ENCODE data around the gene BRF1. TPM values are rescaled to one million over a fixed set of nuclear protein-coding genes. Genes with fewer than 3 reads are reported as not detected.
"Not testable (repeated sequence)": the region's sequence is repeated elsewhere in the genome, so short reads cannot be mapped to it uniquely, and the experiment has no call there.

Gene BRF1
- total RNA-seq, 2 experiments from 2014 or later: 39.0 to 50.9 TPM

- Mint-ChIP-seq H3K4me3 (no peak overlapping the region), H3K36me3 (ENCODE audit: low read depth) (peaks cover 14% of the 10 kb centered on the region), H3K9me3 (peaks cover 2% of the 10 kb centered on the region), H3K27ac (peak overlapping the region; percentile 89), H3K27me3 (no peaks in the 10 kb centered on the region), H3K4me1 (peaks cover 42% of the 10 kb centered on the region)
- ChIA-PET CTCF (interaction anchor here (1.3 kb wide), 1 partner anchor 213 kb away, joined by 3 read pairs; no protein-coding TSS in a partner anchor), POLR2A (no interaction called here)
- DNase-seq: no peak
Observed at GRCh38 chr14:105304565-105304964, 3.8 kb upstream of the BRF1 start.

DNA sequence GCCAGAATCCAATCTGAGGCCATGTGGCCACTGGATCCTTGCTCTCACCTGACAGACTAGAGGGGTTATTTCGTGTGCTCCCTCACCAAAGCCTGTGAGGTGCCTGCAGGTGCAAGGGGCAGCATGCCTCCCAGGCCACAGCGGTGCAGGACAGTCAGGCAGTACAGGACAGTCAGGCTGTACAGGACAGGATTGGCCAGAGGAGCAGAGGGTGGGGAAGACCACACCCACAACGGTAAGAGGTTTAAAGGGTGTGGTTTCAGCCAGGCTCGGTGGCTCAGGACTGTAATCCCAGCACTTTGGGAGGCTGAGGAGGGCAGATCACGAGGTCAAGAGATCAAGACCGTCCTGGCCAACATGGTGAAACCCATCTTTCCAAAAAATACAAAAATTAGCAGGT is 3.1 kb upstream of the BRF1 start:
- CTCF ChIA-PET: no interaction called here
- peaks cover 17% of the 10 kb centered on the region for H3K36me3 Mint-ChIP-seq (ENCODE audit: low read depth)
- POLR2A ChIA-PET: no interaction called here
- H3K27me3 Mint-ChIP-seq: no peaks in the 10 kb centered on the region
- no peak overlapping the region for H3K4me3 Mint-ChIP-seq
- no peak overlapping the region for H3K27ac Mint-ChIP-seq
- no peak for DNase-seq
- H3K4me1 Mint-ChIP-seq: peaks cover 48% of the 10 kb centered on the region
- H3K9me3 Mint-ChIP-seq: peaks cover 2% of the 10 kb centered on the region

DNA sequence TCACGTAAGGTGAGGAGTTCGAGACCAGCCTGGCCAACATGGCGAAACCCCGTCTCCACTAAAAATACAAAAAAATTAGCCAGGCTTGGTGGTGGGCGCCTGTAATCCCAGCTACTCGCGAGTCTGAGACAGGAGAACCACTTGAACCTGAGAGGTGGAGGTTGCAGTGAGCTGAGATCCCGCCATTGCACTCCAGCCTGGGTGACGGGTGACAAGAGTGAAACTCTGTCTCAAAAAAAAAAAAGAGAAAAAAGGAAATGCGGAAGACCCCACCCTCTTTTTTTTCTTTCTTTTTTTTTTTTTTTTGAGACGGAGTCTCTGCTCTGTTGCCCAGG is 1.1 kb upstream of the BRF1 start:
- POLR2A ChIA-PET: not testable (repeated sequence)
- H3K27ac Mint-ChIP-seq: peak overlapping the region; percentile 94

GRCh38 chr14:105301103-105301914 is 508 bp upstream of the BRF1 start:
- no peaks in the 10 kb centered on the region for H3K9me3 Mint-ChIP-seq
- H3K27me3 Mint-ChIP-seq: no peaks in the 10 kb centered on the region
- peak; percentile 98 for DNase-seq
- peak overlapping the region; percentile 94 for H3K27ac Mint-ChIP-seq
- POLR2A ChIA-PET: interaction anchor here (0.7 to 1.3 kb wide), 3 partner anchors 9 to 180 kb away, joined by 3 to 7 read pairs (median 3); partner anchors contain the start of gene PACS2
- peak overlapping the region; percentile 90 for H3K4me3 Mint-ChIP-seq
- CTCF ChIA-PET: interaction anchor here (0.8 to 1.4 kb wide), 8 partner anchors 10 to 255 kb away, joined by 3 to 6 read pairs (median 4); partner anchors contain the start of gene PACS2
- peaks cover 15% of the 10 kb centered on the region for H3K36me3 Mint-ChIP-seq (ENCODE audit: low read depth)
- peaks cover 57% of the 10 kb centered on the region for H3K4me1 Mint-ChIP-seq

More for the DNA sequence above, 1.1 kb upstream of the BRF1 start:
- Mint-ChIP-seq H3K4me1 (peaks cover 57% of the 10 kb centered on the region), H3K4me3 (peak overlapping the region; percentile 90), H3K36me3 (ENCODE audit: low read depth) (peaks cover 15% of the 10 kb centered on the region)
- CTCF ChIA-PET: interaction anchor here (0.8 to 1.4 kb wide), 2 partner anchors 109 to 256 kb away, joined by 4 to 6 read pairs; no protein-coding TSS in a partner anchor
- not testable (repeated sequence) for H3K27me3 Mint-ChIP-seq, H3K9me3 Mint-ChIP-seq, DNase-seq

GRCh38 chr14:105299654-105300541 is 903 bp downstream of the BRF1 start:
- Mint-ChIP-seq H3K27ac (peak overlapping the region; percentile 91), H3K9me3 (no peaks in the 10 kb centered on the region), H3K4me1 (peaks cover 50% of the 10 kb centered on the region), H3K4me3 (peak overlapping the region; percentile 83), H3K36me3 (ENCODE audit: low read depth) (peaks cover 16% of the 10 kb centered on the region), H3K27me3 (no peaks in the 10 kb centered on the region)
- ChIA-PET POLR2A (no interaction called here), CTCF (interaction anchor here (1.4 kb wide), 1 partner anchor 51 kb away, joined by 3 read pairs; no protein-coding TSS in a partner anchor)
- DNase-seq: peak; percentile 24

- H3K27ac Mint-ChIP-seq, POLR2A ChIA-PET, CTCF ChIA-PET, H3K27me3 Mint-ChIP-seq, H3K9me3 Mint-ChIP-seq, DNase-seq, H3K4me3 Mint-ChIP-seq: not testable (repeated sequence)
- Mint-ChIP-seq H3K36me3 (ENCODE audit: low read depth) (peaks cover 14% of the 10 kb centered on the region), H3K4me1 (peaks cover 55% of the 10 kb centered on the region)
Observed at GRCh38 chr14:105297311-105297710, 3.5 kb downstream of the BRF1 start.

DNA sequence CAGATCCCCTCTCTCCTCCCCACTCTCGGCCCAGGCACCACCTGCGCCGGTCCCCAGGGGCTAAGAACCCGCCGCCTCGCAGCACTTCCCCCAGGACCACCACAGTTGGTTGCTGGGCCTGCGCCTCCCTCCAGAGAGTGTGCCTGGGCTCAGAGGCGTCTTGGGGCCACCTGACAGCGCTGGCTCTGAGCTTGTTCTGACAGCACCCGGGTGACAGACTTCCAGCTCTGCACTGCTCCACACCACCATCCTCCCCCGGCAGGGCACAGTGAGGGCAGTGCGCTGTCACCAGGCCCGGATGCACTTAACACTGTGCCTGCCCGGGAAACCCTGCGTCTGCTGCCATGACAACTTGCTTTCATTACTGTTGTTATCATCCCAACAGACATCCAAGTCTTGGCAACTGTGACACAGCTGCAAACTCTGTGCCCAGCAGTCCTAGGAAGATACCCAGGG is 6.6 kb downstream of the BRF1 start:
- no peaks in the 10 kb centered on the region for H3K27me3 Mint-ChIP-seq
- CTCF ChIA-PET: interaction anchor here (1.6 to 1.7 kb wide), 2 partner anchors 14 to 34 kb away, joined by 3 to 4 read pairs; no protein-coding TSS in a partner anchor
- H3K36me3 Mint-ChIP-seq (ENCODE audit: low read depth): peaks cover 8% of the 10 kb centered on the region
- peak overlapping the region; percentile 88 for H3K27ac Mint-ChIP-seq
- DNase-seq: peak; percentile 91
- H3K4me1 Mint-ChIP-seq: peaks cover 62% of the 10 kb centered on the region
- POLR2A ChIA-PET: interaction anchor here (0.6 to 1.0 kb wide), 2 partner anchors 20 to 195 kb away, joined by 3 to 4 read pairs; partner anchors contain the start of gene PACS2
- no peaks in the 10 kb centered on the region for H3K9me3 Mint-ChIP-seq
- peak overlapping the region; percentile 66 for H3K4me3 Mint-ChIP-seq

- ChIA-PET POLR2A (interaction anchor here (0.7 kb wide), 1 partner anchor 8 kb away, joined by 7 read pairs; the partner anchor contains the start of gene BRF1), CTCF (interaction anchor here (1.2 to 1.7 kb wide), 4 partner anchors 13 to 203 kb away, joined by 3 to 4 read pairs (median 4); partner anchors contain the start of gene BTBD6)
- Mint-ChIP-seq H3K4me3 (peak overlapping the region; percentile 66), H3K27ac (peak overlapping the region; percentile 88), H3K27me3 (no peaks in the 10 kb centered on the region), H3K36me3 (ENCODE audit: low read depth) (peaks cover 5% of the 10 kb centered on the region), H3K9me3 (no peaks in the 10 kb centered on the region), H3K4me1 (peaks cover 55% of the 10 kb centered on the region)
- DNase-seq: peak; percentile 57
Observed at GRCh38 chr14:105292826-105293711, 7.7 kb downstream of the BRF1 start.

- H3K4me1 Mint-ChIP-seq: peaks cover 51% of the 10 kb centered on the region
- no peak for DNase-seq
- H3K27ac Mint-ChIP-seq: peak overlapping the region; percentile 69
- no peaks in the 10 kb centered on the region for H3K9me3 Mint-ChIP-seq
- H3K27me3 Mint-ChIP-seq: no peaks in the 10 kb centered on the region
- POLR2A ChIA-PET: no interaction called here
- CTCF ChIA-PET: interaction anchor here (0.6 kb wide), 1 partner anchor 42 kb away, joined by 3 read pairs; the partner anchor contains the start of gene BTBD6
- no peak overlapping the region for H3K4me3 Mint-ChIP-seq
- peaks cover 4% of the 10 kb centered on the region for H3K36me3 Mint-ChIP-seq (ENCODE audit: low read depth)
Observed at GRCh38 chr14:105290621-105291346, 10.0 kb downstream of the BRF1 start.

DNA sequence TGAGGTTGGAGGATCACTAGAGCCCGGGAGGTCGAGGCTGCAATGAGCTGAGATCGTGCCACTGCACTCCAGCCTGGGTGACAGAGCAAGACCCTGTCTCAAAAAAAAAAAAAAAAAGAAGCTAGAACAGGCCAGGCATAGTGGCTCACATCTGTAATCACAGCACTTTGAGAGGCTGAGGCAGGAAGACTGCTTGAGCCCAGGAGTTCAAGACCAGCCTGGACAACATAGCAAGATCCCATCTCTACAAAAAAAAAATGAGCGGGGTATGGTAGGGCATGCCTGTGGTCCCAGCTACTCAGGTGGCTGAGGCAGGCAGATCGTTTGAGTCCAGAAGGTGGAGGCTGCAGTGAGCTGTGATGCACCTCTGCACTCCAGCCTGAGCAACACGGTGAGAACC is 11.9 kb downstream of the BRF1 start:
- Mint-ChIP-seq H3K36me3 (ENCODE audit: low read depth) (peaks cover 13% of the 10 kb centered on the region), H3K27ac (peak overlapping the region; percentile 80), H3K4me1 (peaks cover 55% of the 10 kb centered on the region)
- POLR2A ChIA-PET, H3K27me3 Mint-ChIP-seq, H3K9me3 Mint-ChIP-seq, H3K4me3 Mint-ChIP-seq, DNase-seq: not testable (repeated sequence)
- CTCF ChIA-PET: interaction anchor here (0.6 to 1.3 kb wide), 4 partner anchors 12 to 1699 kb away, joined by 3 to 4 read pairs (median 4); partner anchors contain the start of gene BRF1
